Measurements from ENCODE around the gene MARS1. TPM values are rescaled to one million over a fixed set of nuclear protein-coding genes. Genes with fewer than 3 reads are reported as not detected.

The MARS1 gene
- total RNA-seq, 1 donor from 2014 or later: 82.3 TPM

DNA sequence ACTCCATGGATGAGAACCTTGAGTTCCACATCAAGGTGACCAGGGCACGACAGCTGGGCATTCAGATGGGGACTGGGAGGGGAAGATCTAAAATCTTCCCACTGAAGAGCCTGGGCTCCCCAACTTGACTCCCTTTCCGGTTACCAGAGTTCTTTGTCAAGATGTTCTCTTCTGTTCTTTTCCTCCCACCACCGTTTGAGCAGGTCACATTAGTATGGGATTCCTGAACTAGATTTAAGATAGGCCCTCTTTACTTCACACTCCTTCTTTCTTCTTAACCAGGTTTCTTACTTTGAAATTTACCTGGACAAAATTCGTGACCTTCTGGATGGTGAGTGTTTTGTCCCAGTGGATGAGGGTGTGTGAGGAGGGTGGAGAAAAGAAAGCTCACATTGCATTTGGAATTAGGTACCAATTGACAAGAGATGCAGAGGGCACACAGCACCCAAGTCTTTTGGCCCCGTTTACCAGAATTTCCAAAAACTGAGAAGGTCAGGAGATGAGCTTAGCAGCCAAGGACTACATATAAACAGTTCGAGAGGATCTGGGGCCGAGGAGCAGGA lies 76.4 kb downstream of the MARS1 start:
- DNase-seq (ENCODE audit: low spot score in 2 of 2) (no peak), FAIRE-seq (no peak)

Small RNAs within 50 kb of the gene (small RNA-seq; reads per million reads assigned to genes)
- not detected for gene MIR616

Other genes starting within 250 kb of the MARS1 start
- 1.6 TPM for gene STAC3, start 236.9 kb upstream of the MARS1 start, total RNA-seq
- 17.1 TPM for gene R3HDM2, start 57.0 kb upstream of the MARS1 start, total RNA-seq
- gene INHBC, start 53.3 kb upstream of the MARS1 start, total RNA-seq: not detected
- gene INHBE, start 32.8 kb upstream of the MARS1 start, total RNA-seq: not detected
- gene GLI1, start 28.3 kb upstream of the MARS1 start, total RNA-seq: under 0.01 TPM
- gene ARHGAP9, start 8.2 kb upstream of the MARS1 start, total RNA-seq: 1.2 TPM
- 4.9 TPM for gene DDIT3, start 32.4 kb downstream of the MARS1 start, total RNA-seq
- 1.2 TPM for gene MBD6, start 34.8 kb downstream of the MARS1 start, total RNA-seq
- gene DCTN2, start 59.1 kb downstream of the MARS1 start, total RNA-seq: 136 TPM
- gene KIF5A, start 62.0 kb downstream of the MARS1 start, total RNA-seq: 42.8 TPM
- gene PIP4K2C, start 103.1 kb downstream of the MARS1 start, total RNA-seq: 11.0 TPM
- 51.4 TPM for gene DTX3, start 116.8 kb downstream of the MARS1 start, total RNA-seq
- gene ARHGEF25, start 123.4 kb downstream of the MARS1 start, total RNA-seq: 38.3 TPM
- gene B4GALNT1, start 145.1 kb downstream of the MARS1 start, total RNA-seq: 37.5 TPM
- gene OS9, start 206.1 kb downstream of the MARS1 start, total RNA-seq: 151 TPM